HL-60 (cell line): ENCODE data around the gene ATP2B2.

Source experiments
- POLR2AphosphoS5 ChIP-seq: IDR thresholded peaks from 2 replicates; pipeline ENCODE4 v1.6.1; 2012; ENCODE audit warnings: low read depth
- SPI1 ChIP-seq: IDR thresholded peaks from 2 replicates; pipeline ENCODE4 v1.6.1; 2012; ENCODE audit warnings: low read depth, mild to moderate bottlenecking, borderline replicate concordance
- TF ChIP-seq, protein P1 (sequence below): IDR thresholded peaks from one replicate; pipeline ENCODE4 v1.5.1; 2011; ENCODE audit warnings: low read length, control low read depth, inconsistent platforms; ENCODE audit not compliant: insufficient read depth

DNA sequence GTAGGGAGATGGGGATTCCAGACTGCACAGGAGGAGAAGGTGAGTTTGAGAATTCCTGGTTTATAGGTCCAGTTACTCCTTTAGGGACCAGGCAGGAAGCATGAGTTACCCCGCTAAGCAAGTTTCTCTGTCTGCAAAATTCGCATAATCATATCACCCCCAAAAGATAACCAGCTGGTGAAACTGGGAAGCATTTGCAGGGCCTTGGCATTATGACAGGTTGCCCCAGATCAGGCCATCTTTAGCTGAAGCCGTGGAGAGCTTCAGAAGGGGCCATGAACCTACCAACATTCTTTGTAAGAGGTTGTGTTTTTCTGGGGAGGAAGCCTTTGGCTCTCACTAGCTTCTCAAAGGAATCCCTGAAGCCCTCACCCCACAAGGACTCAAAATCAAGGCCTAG is 29.4 kb downstream of the ATP2B2 start:
- TF ChIP-seq, protein P1, sequence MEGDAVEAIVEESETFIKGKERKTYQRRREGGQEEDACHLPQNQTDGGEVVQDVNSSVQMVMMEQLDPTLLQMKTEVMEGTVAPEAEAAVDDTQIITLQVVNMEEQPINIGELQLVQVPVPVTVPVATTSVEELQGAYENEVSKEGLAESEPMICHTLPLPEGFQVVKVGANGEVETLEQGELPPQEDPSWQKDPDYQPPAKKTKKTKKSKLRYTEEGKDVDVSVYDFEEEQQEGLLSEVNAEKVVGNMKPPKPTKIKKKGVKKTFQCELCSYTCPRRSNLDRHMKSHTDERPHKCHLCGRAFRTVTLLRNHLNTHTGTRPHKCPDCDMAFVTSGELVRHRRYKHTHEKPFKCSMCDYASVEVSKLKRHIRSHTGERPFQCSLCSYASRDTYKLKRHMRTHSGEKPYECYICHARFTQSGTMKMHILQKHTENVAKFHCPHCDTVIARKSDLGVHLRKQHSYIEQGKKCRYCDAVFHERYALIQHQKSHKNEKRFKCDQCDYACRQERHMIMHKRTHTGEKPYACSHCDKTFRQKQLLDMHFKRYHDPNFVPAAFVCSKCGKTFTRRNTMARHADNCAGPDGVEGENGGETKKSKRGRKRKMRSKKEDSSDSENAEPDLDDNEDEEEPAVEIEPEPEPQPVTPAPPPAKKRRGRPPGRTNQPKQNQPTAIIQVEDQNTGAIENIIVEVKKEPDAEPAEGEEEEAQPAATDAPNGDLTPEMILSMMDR: no peak
- no peak for TF ChIP-seq POLR2AphosphoS5
- TF ChIP-seq SPI1: no peak
